PC-9 (cell line): ENCODE results near the gene CD302. TPM values are rescaled to one million over a fixed set of nuclear protein-coding genes. Genes with fewer than 3 reads are reported as not detected.

ENCODE experiments used
- BruUV-seq: library from RNA; stranded (reverse); fragments of 400-500 nt; replicated peaks from 2 replicates; lab custom pipeline; 2021; lab: Mats Ljungman, UMichigan
- CTCF ChIA-PET: fragments of 300-600 bp; sonication (Branson Sonifier 250); formaldehyde crosslinking; loops from one replicate; lab custom pipeline; 2022; ENCODE audit warnings: antibody characterized with exemption; lab: Charles Lee
- POLR2A ChIA-PET: fragments of 300-600 bp; sonication (Branson Sonifier 250); formaldehyde crosslinking; loops from one replicate; lab custom pipeline; 2022; ENCODE audit warnings: antibody characterized with exemption; ENCODE audit not compliant: unreplicated experiment; lab: Charles Lee
- DNase-seq, 2 experiments: peaks; one replicate each; pipeline versions ENCODE4 v3.0.0 to v3.0.0-alpha.2; 2015 to 2022; ENCODE audit warnings: mixed read lengths in 1 of 2
- H2AFZ ChIP-seq: fragments of 200-600 bp; sonication (generic); 2 replicates; pipeline ENCODE4 v1.8.1; 2017; ENCODE audit warnings: antibody characterized with exemption
- H3F3A ChIP-seq: fragments of 200-600 bp; sonication (generic); 2 replicates; pipeline ENCODE4 v1.8.1; 2017; ENCODE audit warnings: antibody characterized with exemption, mild to moderate bottlenecking, low read depth; ENCODE audit not compliant: insufficient read depth
- H3K27ac ChIP-seq: fragments of 200-600 bp; sonication (generic); 2 replicates; pipeline ENCODE4 v1.6.1; 2016; ENCODE audit warnings: mixed run types
- H3K27me3 ChIP-seq: fragments of 200-600 bp; sonication (generic); 2 replicates; pipeline ENCODE4 v1.6.1; 2016; ENCODE audit warnings: low read depth, mixed run types; ENCODE audit not compliant: insufficient read depth
- H3K36me3 ChIP-seq: fragments of 200-600 bp; sonication (generic); 2 replicates; pipeline ENCODE4 v1.6.1; 2016; ENCODE audit warnings: low read depth, mixed run types
- H3K4me1 ChIP-seq: fragments of 200-600 bp; sonication (generic); replicated peaks from 2 replicates; pipeline ENCODE4 v1.6.1; 2016; ENCODE audit warnings: mixed run types; ENCODE audit not compliant: insufficient read depth
- H3K4me2 ChIP-seq: fragments of 200-600 bp; sonication (generic); 2 replicates; pipeline ENCODE4 v1.6.1; 2017; ENCODE audit warnings: mixed run types
- H3K4me3 ChIP-seq: fragments of 200-600 bp; sonication (generic); 2 replicates; pipeline ENCODE4 v1.6.1; 2016; ENCODE audit warnings: mixed run types
- H3K79me2 ChIP-seq: fragments of 200-600 bp; sonication (generic); 2 replicates; pipeline ENCODE4 v1.6.1; 2017; ENCODE audit warnings: low read depth, mixed run types
- H3K9me2 ChIP-seq: fragments of 200-600 bp; sonication (generic); 2 replicates; pipeline ENCODE4 v1.8.1; 2017; ENCODE audit warnings: mild to moderate bottlenecking; ENCODE audit not compliant: insufficient read depth
- H3K9me3 ChIP-seq: fragments of 200-600 bp; sonication (generic); 2 replicates; pipeline ENCODE4 v1.8.1; 2016; ENCODE audit warnings: low read depth; ENCODE audit not compliant: insufficient read depth
- H4K20me1 ChIP-seq: fragments of 200-600 bp; sonication (generic); 2 replicates; pipeline ENCODE4 v1.8.1; 2017; ENCODE audit not compliant: insufficient read depth
- EZH2 ChIP-seq: fragments of 200-600 bp; sonication (generic); IDR thresholded peaks from 2 replicates; pipeline ENCODE4 v1.8.0; 2017; ENCODE audit warnings: antibody characterized with exemption, low read depth
- intact Hi-C: fragments of 100-400 bp; cut with micrococcal nuclease; formaldehyde crosslinking; loops from one replicate; pipeline ENCODE4 v1.10.0; 2022; ENCODE audit not compliant: unreplicated experiment
- total RNA-seq: library from RNA; stranded (reverse); gene quantifications from 2 replicates; pipeline ENCODE4 v1.2.3, GENCODE V29; 2021
- TF ChIP-seq, protein P1 (sequence below): fragments of 200-600 bp; sonication (generic); conservative IDR thresholded peaks from 2 replicates; pipeline ENCODE4 v1.6.1; 2017; ENCODE audit warnings: mixed run types, antibody characterized with exemption, mild to moderate bottlenecking, moderate library complexity

CD302 gene
- total RNA-seq, 1 experiment from 2014 or later, result 2.6 TPM

DNA sequence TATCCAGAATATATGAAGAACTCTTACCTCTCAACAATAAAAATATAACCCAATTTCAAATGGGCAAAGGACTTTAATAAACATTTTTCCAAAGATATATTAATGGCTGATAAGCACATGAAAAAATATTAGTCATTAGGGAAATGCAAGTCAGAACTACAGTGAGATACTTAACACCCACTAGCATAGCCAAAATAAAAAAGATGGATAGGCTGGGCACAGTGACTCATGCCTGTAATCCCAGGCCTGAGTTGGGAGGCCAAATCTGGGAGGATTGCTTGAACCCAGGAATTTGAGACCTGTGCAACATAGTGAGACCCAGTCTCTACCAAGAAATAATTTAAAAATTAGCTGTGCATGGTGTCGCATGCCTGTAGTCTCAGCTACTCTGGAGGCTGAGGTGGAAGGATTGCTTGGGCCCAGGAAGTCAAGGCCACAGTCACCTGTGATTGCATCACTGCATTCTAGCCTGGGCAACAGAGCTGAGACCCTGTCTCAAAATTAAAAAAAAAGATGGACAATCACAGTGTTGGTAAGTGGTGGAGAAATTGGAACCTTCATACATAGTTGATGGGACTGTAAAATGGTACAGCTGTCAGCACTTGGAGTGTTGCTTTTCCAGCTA, 60.6 kb downstream of the CD302 start:
- no peak overlapping the region for H2AFZ ChIP-seq
- H3K4me3 ChIP-seq, result no peak overlapping the region
- 0 out of 2 replicates have a peak, but pooled peaks cover 11% of the 10 kb centered on the region for H3K36me3 ChIP-seq
- H3K4me1 ChIP-seq, result no peaks in the 10 kb centered on the region
- H3K9me3 ChIP-seq, result no peaks in the 10 kb centered on the region
- DNase-seq, result no peak
- peaks cover 51% of the 10 kb centered on the region for H3K79me2 ChIP-seq
- POLR2A ChIA-PET, result no interaction called here
- H3F3A ChIP-seq, result no peaks in the 10 kb centered on the region
- no peak for TF ChIP-seq EZH2
- TF ChIP-seq, protein P1, sequence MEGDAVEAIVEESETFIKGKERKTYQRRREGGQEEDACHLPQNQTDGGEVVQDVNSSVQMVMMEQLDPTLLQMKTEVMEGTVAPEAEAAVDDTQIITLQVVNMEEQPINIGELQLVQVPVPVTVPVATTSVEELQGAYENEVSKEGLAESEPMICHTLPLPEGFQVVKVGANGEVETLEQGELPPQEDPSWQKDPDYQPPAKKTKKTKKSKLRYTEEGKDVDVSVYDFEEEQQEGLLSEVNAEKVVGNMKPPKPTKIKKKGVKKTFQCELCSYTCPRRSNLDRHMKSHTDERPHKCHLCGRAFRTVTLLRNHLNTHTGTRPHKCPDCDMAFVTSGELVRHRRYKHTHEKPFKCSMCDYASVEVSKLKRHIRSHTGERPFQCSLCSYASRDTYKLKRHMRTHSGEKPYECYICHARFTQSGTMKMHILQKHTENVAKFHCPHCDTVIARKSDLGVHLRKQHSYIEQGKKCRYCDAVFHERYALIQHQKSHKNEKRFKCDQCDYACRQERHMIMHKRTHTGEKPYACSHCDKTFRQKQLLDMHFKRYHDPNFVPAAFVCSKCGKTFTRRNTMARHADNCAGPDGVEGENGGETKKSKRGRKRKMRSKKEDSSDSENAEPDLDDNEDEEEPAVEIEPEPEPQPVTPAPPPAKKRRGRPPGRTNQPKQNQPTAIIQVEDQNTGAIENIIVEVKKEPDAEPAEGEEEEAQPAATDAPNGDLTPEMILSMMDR, result no peak
- H3K27ac ChIP-seq, result no peak overlapping the region
- CTCF ChIA-PET, result interaction anchor here (0.6 kb wide), 1 partner anchor 189 kb away, joined by 3 read pairs; no protein-coding TSS in a partner anchor
- no peak overlapping the region for H3K4me2 ChIP-seq
- BruUV-seq, result no TSS peak
- H3K27me3 ChIP-seq, result no peaks in the 10 kb centered on the region
- intact Hi-C loops, result no loop called here
- peaks cover 23% of the 10 kb centered on the region; the same call in 1 of the 2 replicates for H4K20me1 ChIP-seq
- H3K9me2 ChIP-seq, result no peaks in the 10 kb centered on the region

DNA sequence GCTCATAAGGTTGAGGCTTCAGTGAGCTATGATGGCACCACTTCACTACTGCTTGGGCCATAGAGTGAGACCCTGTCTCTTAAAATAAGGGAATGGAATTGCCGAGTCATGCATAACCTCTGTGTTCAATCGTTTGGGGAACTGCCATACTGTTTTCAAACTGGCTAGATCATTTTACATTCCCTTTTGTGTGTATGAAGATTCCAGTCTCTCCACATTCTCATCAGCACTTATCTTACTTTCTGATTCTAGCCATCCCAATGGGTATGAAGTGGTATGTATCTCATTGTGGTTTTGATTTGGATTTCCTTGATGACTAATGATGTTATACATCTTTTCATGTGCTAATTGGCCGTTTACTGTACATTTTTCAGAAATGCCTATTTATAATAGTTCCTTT, 62.0 kb downstream of the CD302 start:
- H3K4me2 ChIP-seq, result no peak overlapping the region
- intact Hi-C loops, result no loop called here
- H3K79me2 ChIP-seq, result peaks cover 52% of the 10 kb centered on the region
- no peak for DNase-seq
- no peaks in the 10 kb centered on the region for H3K9me2 ChIP-seq
- no peak overlapping the region for H2AFZ ChIP-seq
- ChIA-PET CTCF (no interaction called here), POLR2A (no interaction called here)
- no peak overlapping the region for H3K4me3 ChIP-seq
- H3K9me3 ChIP-seq, result no peaks in the 10 kb centered on the region
- H3F3A ChIP-seq, result no peaks in the 10 kb centered on the region
- BruUV-seq, result no TSS peak
- H3K27ac ChIP-seq, result no peak overlapping the region
- H3K27me3 ChIP-seq, result no peaks in the 10 kb centered on the region
- peaks cover 23% of the 10 kb centered on the region; the same call in 1 of the 2 replicates for H4K20me1 ChIP-seq
- TF ChIP-seq EZH2, result no peak
- TF ChIP-seq, protein P1, result no peak
- no peaks in the 10 kb centered on the region for H3K4me1 ChIP-seq
- 0 out of 2 replicates have a peak, but pooled peaks cover 7% of the 10 kb centered on the region for H3K36me3 ChIP-seq

DNA sequence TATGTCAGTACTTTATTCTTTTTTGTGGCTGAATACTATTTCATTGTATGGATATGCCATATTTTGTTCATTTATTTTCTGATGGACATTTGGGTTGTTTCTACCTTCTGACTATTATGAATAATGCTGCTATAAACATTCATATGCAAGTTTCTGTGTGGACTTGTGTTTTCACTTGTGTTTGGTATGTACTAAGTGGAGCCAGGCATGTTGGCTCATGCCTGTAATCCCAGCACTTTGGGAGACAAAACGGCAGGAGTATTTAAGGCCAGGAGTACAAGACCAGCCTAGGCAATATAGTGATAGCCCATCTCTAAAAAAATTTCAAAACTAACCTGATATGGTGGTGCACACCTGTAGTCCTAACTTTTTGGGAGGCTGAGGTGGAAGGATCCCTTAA, 62.4 kb downstream of the CD302 start:
- TF ChIP-seq, protein P1, result no peak
- no peak for TF ChIP-seq EZH2
- Histone ChIP-seq H3K9me3 (no peaks in the 10 kb centered on the region), H4K20me1 (peaks cover 23% of the 10 kb centered on the region; the same call in 1 of the 2 replicates), H3K4me1 (no peaks in the 10 kb centered on the region), H2AFZ (no peak overlapping the region), H3K79me2 (peaks cover 55% of the 10 kb centered on the region), H3K9me2 (no peaks in the 10 kb centered on the region), H3K27me3 (no peaks in the 10 kb centered on the region), H3K4me3 (no peak overlapping the region), H3F3A (no peaks in the 10 kb centered on the region), H3K36me3 (0 out of 2 replicates have a peak, but pooled peaks cover 7% of the 10 kb centered on the region), H3K27ac (no peak overlapping the region), H3K4me2 (no peak overlapping the region)
- no peak for DNase-seq
- ChIA-PET POLR2A (no interaction called here), CTCF (no interaction called here)
- BruUV-seq, result no TSS peak
- intact Hi-C loops, result no loop called here
